Measurements from ENCODE around the gene CLDN11.

- no peak for TF ChIP-seq CTCF (conservative IDR thresholded peaks at IDR 0.05 in 1 of 2, IDR thresholded peaks at IDR 0.05 in 1 of 2; ENCODE audit: low read depth in 1 of 2, low read length in 2 of 2)
- no peak for TF ChIP-seq EZH2 (IDR thresholded peaks at IDR 0.05; ENCODE audit: low read length, missing control alignments)
Observed at GRCh38 chr3:170420307-170420821, 1.7 kb downstream of the CLDN11 start.

Data from fibroblast of lung (primary cell).